ENCODE data around the gene PLPP7. TPM values are rescaled to one million over a fixed set of nuclear protein-coding genes. Genes with fewer than 3 reads are reported as not detected.

Gene PLPP7
- total RNA-seq, 2 experiments from 2014 or later = 0.11 to 0.16 TPM

- Histone ChIP-seq H3K9me3 (ENCODE audit: low read length) (no peaks in the 10 kb centered on the region), H3K79me2 (ENCODE audit: insufficient read depth, low read depth, low read length) (no peaks in the 10 kb centered on the region), H3K4me2 (ENCODE audit: low read length) (no peak overlapping the region), H3K9me2 (ENCODE audit: insufficient read depth, low read length) (no peaks in the 10 kb centered on the region), H3K4me1 (ENCODE audit: insufficient read depth, low read length, poor library complexity, severe bottlenecking) (no peaks in the 10 kb centered on the region), H3K36me3 (ENCODE audit: insufficient read depth, low read length) (no peaks in the 10 kb centered on the region), H2AFZ (ENCODE audit: low read length) (no peak overlapping the region), H4K20me1 (ENCODE audit: insufficient read depth, low read length) (no peaks in the 10 kb centered on the region), H3K27ac (ENCODE audit: low read depth, low read length, poor library complexity, severe bottlenecking) (no peak overlapping the region), H3K4me3 (ENCODE audit: low read depth, low read length, poor library complexity, severe bottlenecking) (no peak overlapping the region)
- BruUV-seq (replicated peaks) = no TSS peak
- TF ChIP-seq CTCF (conservative IDR thresholded peaks at IDR 0.05; ENCODE audit: low read length) (no peak), EZH2phosphoT487 (IDR thresholded peaks at IDR 0.05; ENCODE audit: borderline replicate concordance, low read depth, low read length) (no peak)
- intact Hi-C loops (cut with micrococcal nuclease; ENCODE audit: unreplicated experiment) = no loop called here
- DNase-seq (ENCODE audit: low spot score) = no peak
- ChIA-PET POLR2A (no interaction called here), CTCF (ENCODE audit: unreplicated experiment) (no interaction called here)
Observed at GRCh38 chr9:131298816-131299215, 9.3 kb downstream of the PLPP7 start.

GRCh38 chr9:131299346-131299960, 9.9 kb downstream of the PLPP7 start:
- H3K4me2 ChIP-seq (ENCODE audit: low read length) = no peak overlapping the region
- intact Hi-C loops (cut with micrococcal nuclease; ENCODE audit: unreplicated experiment) = no loop called here
- H3K4me1 ChIP-seq (ENCODE audit: insufficient read depth, low read length, poor library complexity, severe bottlenecking) = no peaks in the 10 kb centered on the region
- H4K20me1 ChIP-seq (ENCODE audit: insufficient read depth, low read length) = no peaks in the 10 kb centered on the region
- no peak overlapping the region for H2AFZ ChIP-seq (ENCODE audit: low read length)
- DNase-seq (ENCODE audit: low spot score) = no peak
- H3K36me3 ChIP-seq (ENCODE audit: insufficient read depth, low read length) = no peaks in the 10 kb centered on the region
- H3K9me2 ChIP-seq (ENCODE audit: insufficient read depth, low read length) = no peaks in the 10 kb centered on the region
- ChIA-PET POLR2A (no interaction called here), CTCF (ENCODE audit: unreplicated experiment) (no interaction called here)
- no peaks in the 10 kb centered on the region for H3K79me2 ChIP-seq (ENCODE audit: insufficient read depth, low read depth, low read length)
- TF ChIP-seq EZH2phosphoT487 (IDR thresholded peaks at IDR 0.05; ENCODE audit: borderline replicate concordance, low read depth, low read length) (no peak), CTCF (conservative IDR thresholded peaks at IDR 0.05; ENCODE audit: low read length) (no peak)
- no TSS peak for BruUV-seq (replicated peaks)
- H3K27ac ChIP-seq (ENCODE audit: low read depth, low read length, poor library complexity, severe bottlenecking) = no peak overlapping the region
- H3K4me3 ChIP-seq (ENCODE audit: low read depth, low read length, poor library complexity, severe bottlenecking) = no peak overlapping the region
- no peaks in the 10 kb centered on the region for H3K9me3 ChIP-seq (ENCODE audit: low read length)

- POLR2A ChIA-PET = no interaction called here
- CTCF ChIA-PET (ENCODE audit: unreplicated experiment) = no interaction called here
- intact Hi-C loops (cut with micrococcal nuclease; ENCODE audit: unreplicated experiment) = no loop called here
- H3K79me2 ChIP-seq (ENCODE audit: insufficient read depth, low read depth, low read length) = no peaks in the 10 kb centered on the region
- TF ChIP-seq CTCF (conservative IDR thresholded peaks at IDR 0.05; ENCODE audit: low read length) (no peak), EZH2phosphoT487 (IDR thresholded peaks at IDR 0.05; ENCODE audit: borderline replicate concordance, low read depth, low read length) (no peak)
- no peak overlapping the region for H2AFZ ChIP-seq (ENCODE audit: low read length)
- no peaks in the 10 kb centered on the region for H4K20me1 ChIP-seq (ENCODE audit: insufficient read depth, low read length)
- no peak overlapping the region for H3K4me3 ChIP-seq (ENCODE audit: low read depth, low read length, poor library complexity, severe bottlenecking)
- H3K9me3 ChIP-seq (ENCODE audit: low read length) = no peaks in the 10 kb centered on the region
- H3K9me2 ChIP-seq (ENCODE audit: insufficient read depth, low read length) = no peaks in the 10 kb centered on the region
- DNase-seq (ENCODE audit: low spot score) = no peak
- no peak overlapping the region for H3K4me2 ChIP-seq (ENCODE audit: low read length)
- no TSS peak for BruUV-seq (replicated peaks)
- no peak overlapping the region for H3K27ac ChIP-seq (ENCODE audit: low read depth, low read length, poor library complexity, severe bottlenecking)
- H3K4me1 ChIP-seq (ENCODE audit: insufficient read depth, low read length, poor library complexity, severe bottlenecking) = no peaks in the 10 kb centered on the region
- H3K36me3 ChIP-seq (ENCODE audit: insufficient read depth, low read length) = no peaks in the 10 kb centered on the region
Observed at GRCh38 chr9:131299961-131300347, 10.4 kb downstream of the PLPP7 start.
